T-helper 1 cell treated with Interleukin-12 subunit alpha and Interleukin-12 subunit beta and Interleukin-4 antibody, amounts not matched to agents 30 μg/mL and 1 μg/mL, for 36 hours (primary cell): ENCODE results near the gene GLDC.
"Not testable (repeated sequence)": the region's sequence is repeated elsewhere in the genome, so short reads cannot be mapped to it uniquely, and the experiment has no call there.

ENCODE experiments used
- H3K27ac Mint-ChIP-seq: one replicate; pipeline ENCODE4 v1.8.0; 2021; ENCODE audit warnings: mild to moderate bottlenecking, mixed read lengths
- H3K27me3 Mint-ChIP-seq: one replicate; pipeline ENCODE4 v1.8.0; 2021; ENCODE audit warnings: low read depth, mixed read lengths
- H3K36me3 Mint-ChIP-seq: one replicate; pipeline ENCODE4 v1.8.0; 2021; ENCODE audit warnings: low read depth, mixed read lengths
- H3K4me1 Mint-ChIP-seq: one replicate; pipeline ENCODE4 v1.8.0; 2021; ENCODE audit warnings: low read depth, mixed read lengths
- H3K4me3 Mint-ChIP-seq: one replicate; pipeline ENCODE4 v1.8.0; 2021; ENCODE audit warnings: mild to moderate bottlenecking, moderate library complexity, mixed read lengths
- H3K9me3 Mint-ChIP-seq: one replicate; pipeline ENCODE4 v1.8.0; 2021; ENCODE audit warnings: mixed read lengths

Gene GLDC

GRCh38 chr9:6553866-6554265 lies 91.7 kb downstream of the GLDC start:
- Mint-ChIP-seq H3K27ac (no peak overlapping the region), H3K4me3 (no peak overlapping the region), H3K36me3 (no peaks in the 10 kb centered on the region), H3K4me1 (peaks cover 2% of the 10 kb centered on the region), H3K27me3 (no peaks in the 10 kb centered on the region), H3K9me3 (no peaks in the 10 kb centered on the region)

GRCh38 chr9:6552498-6553121 lies 92.9 kb downstream of the GLDC start:
- Mint-ChIP-seq H3K4me3 (no peak overlapping the region), H3K27me3 (no peaks in the 10 kb centered on the region), H3K4me1 (peaks cover 2% of the 10 kb centered on the region), H3K27ac (no peak overlapping the region), H3K9me3 (no peaks in the 10 kb centered on the region), H3K36me3 (no peaks in the 10 kb centered on the region)

GRCh38 chr9:6552033-6552432 lies 93.5 kb downstream of the GLDC start:
- Mint-ChIP-seq H3K9me3 (no peaks in the 10 kb centered on the region), H3K36me3 (no peaks in the 10 kb centered on the region), H3K27ac (no peak overlapping the region), H3K27me3 (no peaks in the 10 kb centered on the region), H3K4me1 (peaks cover 2% of the 10 kb centered on the region), H3K4me3 (no peak overlapping the region)

GRCh38 chr9:6551136-6551535 lies 94.4 kb downstream of the GLDC start:
- H3K27ac Mint-ChIP-seq = no peak overlapping the region
- H3K4me1 Mint-ChIP-seq = peaks cover 2% of the 10 kb centered on the region

DNA sequence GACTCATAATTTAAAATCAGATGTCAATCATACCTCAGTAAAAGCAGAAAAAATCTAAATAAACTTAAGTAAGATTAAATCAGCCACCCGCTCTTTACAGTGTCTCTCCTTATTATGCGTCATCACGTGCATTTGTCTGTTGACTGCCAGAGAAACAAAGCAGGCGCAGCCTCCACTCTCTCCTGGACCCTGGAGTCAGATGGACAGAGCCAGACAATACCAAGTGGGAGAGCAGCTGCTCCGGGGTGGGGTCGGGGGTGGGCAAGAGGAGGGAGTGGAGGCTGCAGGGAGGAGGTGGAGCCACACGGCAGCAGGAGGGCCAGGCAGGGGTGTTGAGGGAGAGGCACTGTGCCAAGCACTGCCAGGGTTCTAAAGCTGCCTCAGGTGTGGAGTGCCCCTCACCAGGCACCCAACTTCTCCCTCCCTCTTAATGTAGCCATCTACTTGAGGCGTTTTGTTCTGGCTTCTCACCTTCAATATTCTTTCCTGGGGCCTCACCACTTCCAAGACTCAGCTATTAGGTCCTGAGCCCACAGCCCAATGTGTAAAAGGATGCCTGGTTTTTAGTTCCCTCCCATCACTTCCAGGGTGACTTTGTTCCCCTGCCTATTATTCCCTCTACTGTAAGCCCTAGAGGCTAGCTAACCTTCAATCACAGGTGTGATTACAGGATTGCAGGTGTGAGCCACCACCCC lies 96.3 kb downstream of the GLDC start:
- Mint-ChIP-seq H3K36me3 (no peaks in the 10 kb centered on the region), H3K27me3 (no peaks in the 10 kb centered on the region), H3K9me3 (no peaks in the 10 kb centered on the region), H3K27ac (no peak overlapping the region), H3K4me1 (peaks cover 2% of the 10 kb centered on the region), H3K4me3 (no peak overlapping the region)

More at GRCh38 chr9:6551136-6551535, 94.4 kb downstream of the GLDC start:
- Mint-ChIP-seq H3K9me3 (no peaks in the 10 kb centered on the region), H3K27me3 (no peaks in the 10 kb centered on the region), H3K4me3 (no peak overlapping the region), H3K36me3 (no peaks in the 10 kb centered on the region)

GRCh38 chr9:6545017-6545691 lies 100.4 kb downstream of the GLDC start:
- H3K4me3 Mint-ChIP-seq = no peak overlapping the region
- no peak overlapping the region for H3K27ac Mint-ChIP-seq
- no peaks in the 10 kb centered on the region for H3K9me3 Mint-ChIP-seq
- H3K4me1 Mint-ChIP-seq = no peaks in the 10 kb centered on the region
- H3K27me3 Mint-ChIP-seq = peaks cover 7% of the 10 kb centered on the region
- H3K36me3 Mint-ChIP-seq = no peaks in the 10 kb centered on the region

- H3K36me3 Mint-ChIP-seq = no peaks in the 10 kb centered on the region
- no peaks in the 10 kb centered on the region for H3K9me3 Mint-ChIP-seq
- peaks cover 7% of the 10 kb centered on the region for H3K27me3 Mint-ChIP-seq
- H3K4me1 Mint-ChIP-seq = no peaks in the 10 kb centered on the region
- no peak overlapping the region for H3K4me3 Mint-ChIP-seq
- no peak overlapping the region for H3K27ac Mint-ChIP-seq
These were observed 102.3 kb downstream of the GLDC start for GRCh38 chr9:6543204-6543603.

GRCh38 chr9:6542617-6543016 lies 102.9 kb downstream of the GLDC start:
- not testable (repeated sequence) for H3K36me3 Mint-ChIP-seq, H3K4me1 Mint-ChIP-seq, H3K27me3 Mint-ChIP-seq, H3K4me3 Mint-ChIP-seq, H3K9me3 Mint-ChIP-seq, H3K27ac Mint-ChIP-seq

- Mint-ChIP-seq H3K4me1 (no peaks in the 10 kb centered on the region), H3K36me3 (no peaks in the 10 kb centered on the region), H3K27ac (no peak overlapping the region), H3K27me3 (peaks cover 7% of the 10 kb centered on the region), H3K9me3 (no peaks in the 10 kb centered on the region), H3K4me3 (no peak overlapping the region)
These were observed 106.9 kb downstream of the GLDC start for GRCh38 chr9:6538666-6539071.

DNA sequence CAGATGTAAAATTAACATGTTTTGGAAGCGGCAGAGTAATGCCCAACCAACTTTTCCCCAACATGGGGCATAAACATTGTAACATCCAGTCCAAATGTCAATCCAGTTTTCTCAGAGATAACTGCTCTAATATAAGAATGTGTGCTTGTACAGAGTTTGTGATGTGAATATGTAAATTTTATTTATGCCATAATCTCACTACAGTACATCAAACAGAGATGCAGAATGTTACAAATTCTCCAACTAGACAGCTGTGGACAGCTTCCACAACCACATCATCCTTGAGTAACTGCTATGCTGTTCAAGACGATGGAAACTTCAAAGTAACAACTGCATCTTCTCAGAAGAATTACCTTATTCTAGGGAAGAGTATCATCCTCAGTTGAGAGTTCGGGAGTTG lies 109.9 kb downstream of the GLDC start:
- Mint-ChIP-seq H3K9me3 (no peaks in the 10 kb centered on the region), H3K4me3 (no peak overlapping the region), H3K4me1 (no peaks in the 10 kb centered on the region), H3K36me3 (no peaks in the 10 kb centered on the region), H3K27me3 (no peaks in the 10 kb centered on the region), H3K27ac (no peak overlapping the region)

DNA sequence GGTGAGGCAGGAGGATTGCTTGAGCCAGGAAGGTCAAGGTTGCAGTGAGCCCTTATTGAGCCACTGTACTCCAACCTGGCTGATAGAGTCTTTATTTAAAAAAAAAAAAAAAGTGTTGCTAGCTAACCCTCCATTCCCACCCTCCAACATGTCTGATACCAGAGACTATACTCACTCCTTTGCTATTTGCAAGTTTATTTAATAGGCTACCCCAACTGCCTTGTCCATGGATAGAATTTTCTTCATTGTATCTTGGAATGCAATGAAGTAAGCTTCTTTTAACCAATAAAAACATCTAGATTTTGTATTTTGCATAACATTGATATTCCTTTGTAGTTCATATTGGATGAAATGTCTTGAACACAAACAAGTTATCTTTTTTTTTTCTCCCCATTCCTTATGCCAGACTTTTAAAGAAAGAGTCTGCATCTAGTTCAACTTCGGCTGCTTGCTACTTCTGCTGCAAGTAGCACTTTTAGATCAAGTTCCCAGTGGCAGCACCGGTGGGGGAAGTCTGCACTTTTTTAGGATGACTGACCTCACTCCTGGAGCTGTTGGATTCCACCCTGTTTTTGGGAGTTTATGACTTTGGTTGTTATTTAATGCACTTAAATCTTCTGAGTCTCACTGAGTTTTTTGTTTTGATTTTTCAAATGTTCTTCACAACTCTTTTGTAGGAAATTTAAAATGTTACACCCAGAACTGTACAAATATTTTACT lies 120.0 kb downstream of the GLDC start:
- H3K27me3 Mint-ChIP-seq = no peaks in the 10 kb centered on the region

GRCh38 chr9:6522263-6522662 lies 123.3 kb downstream of the GLDC start:
- Mint-ChIP-seq H3K4me3 (no peak overlapping the region), H3K9me3 (peaks cover 9% of the 10 kb centered on the region), H3K27ac (no peak overlapping the region)

More for the DNA sequence above, 120.0 kb downstream of the GLDC start:
- H3K4me1 Mint-ChIP-seq = no peaks in the 10 kb centered on the region
- H3K27ac Mint-ChIP-seq = no peak overlapping the region
- peaks cover 6% of the 10 kb centered on the region for H3K9me3 Mint-ChIP-seq
- H3K36me3 Mint-ChIP-seq = peaks cover 14% of the 10 kb centered on the region
- no peak overlapping the region for H3K4me3 Mint-ChIP-seq

DNA sequence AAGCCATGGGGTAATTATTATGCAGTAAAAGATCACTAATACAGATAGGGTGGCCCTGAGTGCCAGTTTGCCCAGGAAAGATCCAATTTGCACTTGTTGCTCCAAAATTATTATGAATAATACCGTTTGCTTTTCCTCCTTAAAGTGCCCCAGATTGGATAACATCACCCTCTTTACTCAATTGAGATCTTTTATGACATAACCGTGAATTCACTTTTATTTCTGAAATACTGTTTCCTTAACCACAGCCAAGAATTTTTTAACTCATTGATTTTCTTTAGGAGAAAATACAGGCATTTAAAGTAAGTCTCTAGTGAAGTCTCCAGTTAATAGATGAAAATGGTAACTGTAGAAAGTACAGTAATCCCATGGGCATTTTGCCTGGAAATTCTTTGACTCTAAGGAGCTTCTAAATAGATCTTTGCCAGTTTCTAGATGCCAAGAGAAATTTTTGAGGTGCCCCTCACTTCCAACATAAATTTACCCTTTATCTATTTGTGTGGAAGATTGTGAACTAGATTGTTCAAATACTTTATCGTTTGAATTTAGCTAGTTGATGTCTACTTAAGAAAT lies 133.4 kb downstream of the GLDC start:
- no peak overlapping the region for H3K4me3 Mint-ChIP-seq

More at GRCh38 chr9:6522263-6522662, 123.3 kb downstream of the GLDC start:
- no peaks in the 10 kb centered on the region for H3K4me1 Mint-ChIP-seq
- no peaks in the 10 kb centered on the region for H3K27me3 Mint-ChIP-seq
- H3K36me3 Mint-ChIP-seq = peaks cover 31% of the 10 kb centered on the region

DNA sequence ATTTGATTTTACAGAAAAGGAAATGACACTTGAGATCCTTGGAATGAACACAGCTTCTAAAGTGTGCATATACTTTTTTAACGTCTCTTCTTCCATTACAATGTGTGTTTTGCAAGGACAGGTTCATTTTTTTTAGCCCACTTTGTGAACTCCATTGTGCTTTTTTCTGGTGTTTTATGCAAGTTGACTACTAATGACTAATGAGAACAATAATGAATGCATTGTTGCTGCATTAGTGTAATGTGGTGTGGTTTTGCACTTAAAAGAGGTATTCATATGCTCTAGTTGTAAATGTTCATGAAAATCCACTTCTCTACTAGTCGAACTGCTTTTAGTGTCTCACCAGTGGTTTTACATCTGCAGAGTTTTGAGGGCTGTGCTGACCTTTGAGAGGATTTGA lies 139.0 kb downstream of the GLDC start:
- peaks cover 33% of the 10 kb centered on the region for H3K36me3 Mint-ChIP-seq
- H3K4me3 Mint-ChIP-seq = no peak overlapping the region
- peaks cover 1% of the 10 kb centered on the region for H3K4me1 Mint-ChIP-seq
- H3K27me3 Mint-ChIP-seq = no peaks in the 10 kb centered on the region
- no peak overlapping the region for H3K27ac Mint-ChIP-seq
- no peaks in the 10 kb centered on the region for H3K9me3 Mint-ChIP-seq

More for the DNA sequence above, 133.4 kb downstream of the GLDC start:
- H3K27me3 Mint-ChIP-seq = no peaks in the 10 kb centered on the region
- no peaks in the 10 kb centered on the region for H3K4me1 Mint-ChIP-seq
- no peaks in the 10 kb centered on the region for H3K9me3 Mint-ChIP-seq
- H3K36me3 Mint-ChIP-seq = peaks cover 24% of the 10 kb centered on the region
- H3K27ac Mint-ChIP-seq = no peak overlapping the region
